H9 (cell line): ENCODE results near the gene PPP2R3A. TPM values are rescaled to one million over a fixed set of nuclear protein-coding genes. Genes with fewer than 3 reads are reported as not detected.

Experiments used
- DNase-seq: peaks from one replicate; pipeline ENCODE4 v3.0.0-alpha.2; 2017
- H2AFZ ChIP-seq: one replicate; pipeline ENCODE4 v1.6.1; 2013; ENCODE audit warnings: mild to moderate bottlenecking, low read length, control low read depth, moderate library complexity
- H2AK5ac ChIP-seq: 2 replicates; pipeline ENCODE4 v1.6.1; 2013; ENCODE audit warnings: low read length, control low read depth, mixed read lengths; ENCODE audit not compliant: insufficient read length
- H2BK120ac ChIP-seq: one replicate; pipeline ENCODE4 v1.6.1; 2013; ENCODE audit warnings: low read depth, mild to moderate bottlenecking, low read length, control low read depth, inconsistent platforms; ENCODE audit not compliant: poor library complexity, severe bottlenecking
- H2BK12ac ChIP-seq: 2 replicates; pipeline ENCODE4 v1.6.1; 2013; ENCODE audit warnings: low read length, control low read depth, mixed read lengths, low read depth; ENCODE audit not compliant: insufficient read length
- H2BK15ac ChIP-seq: 2 replicates; pipeline ENCODE4 v1.6.1; 2013; ENCODE audit warnings: low read depth, low read length, control low read depth
- H2BK20ac ChIP-seq: one replicate; pipeline ENCODE4 v1.6.1; 2013; ENCODE audit warnings: low read depth, mild to moderate bottlenecking, low read length, control low read depth, inconsistent platforms; ENCODE audit not compliant: poor library complexity, severe bottlenecking
- H2BK5ac ChIP-seq: 2 replicates; pipeline ENCODE4 v1.6.1; 2013; ENCODE audit warnings: low read length, control low read depth, mixed read lengths; ENCODE audit not compliant: insufficient read length
- H3K14ac ChIP-seq: 2 replicates; pipeline ENCODE4 v1.6.1; 2013; ENCODE audit warnings: low read length, control low read depth; ENCODE audit not compliant: insufficient read depth
- H3K18ac ChIP-seq: 2 replicates; pipeline ENCODE4 v1.6.1; 2013; ENCODE audit warnings: low read depth, mild to moderate bottlenecking, mixed read lengths, low read length, control low read depth; ENCODE audit not compliant: insufficient read length
- H3K23ac ChIP-seq: 2 replicates; pipeline ENCODE4 v1.6.1; 2013; ENCODE audit warnings: low read length, control low read depth, mixed read lengths, low read depth; ENCODE audit not compliant: insufficient read length
- H3K23me2 ChIP-seq: 2 replicates; pipeline ENCODE4 v1.6.1; 2013; ENCODE audit warnings: low read depth, mild to moderate bottlenecking, mixed read lengths, low read length, control low read depth; ENCODE audit not compliant: insufficient read length, poor library complexity, severe bottlenecking
- H3K27ac ChIP-seq: 2 replicates; pipeline ENCODE4 v1.5.1; 2013; ENCODE audit warnings: low read length, control low read depth, mixed read lengths, low read depth; ENCODE audit not compliant: insufficient read length
- H3K27me3 ChIP-seq: 2 replicates; pipeline ENCODE4 v1.6.1; 2013; ENCODE audit warnings: low read length, control low read depth, inconsistent platforms; ENCODE audit not compliant: insufficient read depth
- H3K4ac ChIP-seq: 2 replicates; pipeline ENCODE4 v1.6.1; 2013; ENCODE audit warnings: low read depth, mild to moderate bottlenecking, control low read depth, inconsistent platforms, low read length, moderate library complexity
- H3K4me1 ChIP-seq: 2 replicates; pipeline ENCODE4 v1.6.1; 2013; ENCODE audit warnings: low read length, control low read depth, inconsistent platforms; ENCODE audit not compliant: insufficient read depth
- H3K4me2 ChIP-seq: 2 replicates; pipeline ENCODE4 v1.6.1; 2013; ENCODE audit warnings: low read length, control low read depth, mixed read lengths; ENCODE audit not compliant: insufficient read length, insufficient read depth
- H3K56ac ChIP-seq: 2 replicates; pipeline ENCODE4 v1.6.1; 2013; ENCODE audit warnings: low read depth, mild to moderate bottlenecking, mixed read lengths, low read length, control low read depth; ENCODE audit not compliant: insufficient read length
- H3K79me1 ChIP-seq: 2 replicates; pipeline ENCODE4 v1.6.1; 2013; ENCODE audit warnings: low read depth, mild to moderate bottlenecking, moderate library complexity, low read length, control low read depth, inconsistent platforms; ENCODE audit not compliant: insufficient read depth, poor library complexity, severe bottlenecking
- H3K79me2 ChIP-seq: 2 replicates; pipeline ENCODE4 v1.6.1; 2013; ENCODE audit warnings: low read length, control low read depth, inconsistent platforms; ENCODE audit not compliant: insufficient read depth
- H3K9ac ChIP-seq: 2 replicates; pipeline ENCODE4 v1.6.1; 2013; ENCODE audit warnings: low read length, control low read depth, mixed read lengths; ENCODE audit not compliant: insufficient read length; ENCODE audit errors: extremely low read depth
- H3K9me3 ChIP-seq: one replicate; pipeline ENCODE4 v1.6.1; 2013; ENCODE audit warnings: low read depth, low read length, inconsistent platforms; ENCODE audit not compliant: control insufficient read depth
- H3T11ph ChIP-seq: one replicate; pipeline ENCODE4 v1.6.1; 2013; ENCODE audit warnings: mild to moderate bottlenecking, low read length, control low read depth, inconsistent platforms
- H4K20me1 ChIP-seq: one replicate; pipeline ENCODE4 v1.6.1; 2013; ENCODE audit not compliant: control insufficient read depth, insufficient read length, insufficient read depth
- H4K5ac ChIP-seq: 2 replicates; pipeline ENCODE4 v1.6.1; 2013; ENCODE audit warnings: low read depth, mild to moderate bottlenecking, mixed read lengths, low read length, control low read depth; ENCODE audit not compliant: insufficient read length
- H4K8ac ChIP-seq: replicated peaks from 2 replicates; pipeline ENCODE4 v1.6.1; 2013; ENCODE audit warnings: low read length, control low read depth, mixed read lengths, low read depth; ENCODE audit not compliant: insufficient read length
- H4K91ac ChIP-seq: 2 replicates; pipeline ENCODE4 v1.6.1; 2013; ENCODE audit warnings: low read depth, mild to moderate bottlenecking, moderate library complexity, mixed read lengths, low read length, control low read depth; ENCODE audit not compliant: insufficient read length
- H3K27ac Mint-ChIP-seq, 3 experiments: 2 replicates in 2 of 3; 3 replicates in 1 of 3; pipeline ENCODE4 v1.8.0; 2020 to 2021; ENCODE audit warnings: mixed read lengths in 3 of 3, mild to moderate bottlenecking in 1 of 3, moderate library complexity in 1 of 3
- H3K27me3 Mint-ChIP-seq: 2 replicates; pipeline ENCODE4 v1.8.0; 2021; ENCODE audit warnings: low read depth, mild to moderate bottlenecking, moderate library complexity, mixed read lengths
- H3K36me3 Mint-ChIP-seq, 3 experiments: 2 replicates in 2 of 3; 3 replicates in 1 of 3; pipeline ENCODE4 v1.8.0; 2020 to 2021; ENCODE audit warnings: low read depth in 3 of 3, mixed read lengths in 3 of 3; ENCODE audit not compliant: insufficient read depth in 1 of 3
- H3K4me1 Mint-ChIP-seq, 2 experiments: 2 replicates each; pipeline ENCODE4 v1.8.0; 2020; ENCODE audit warnings: mixed read lengths in 2 of 2
- H3K4me3 Mint-ChIP-seq, 2 experiments: 2 replicates in 1 of 2; 3 replicates in 1 of 2; pipeline ENCODE4 v1.8.0; 2020 to 2021; ENCODE audit warnings: mild to moderate bottlenecking in 2 of 2, mixed read lengths in 2 of 2, moderate library complexity in 1 of 2
- H3K9me3 Mint-ChIP-seq, 2 experiments: 2 replicates in 1 of 2; 3 replicates in 1 of 2; pipeline ENCODE4 v1.8.0; 2020; ENCODE audit warnings: mild to moderate bottlenecking in 2 of 2, mixed read lengths in 2 of 2, moderate library complexity in 1 of 2
- CTCF ChIP-seq: fragments of 200-600 bp; sonication (generic); conservative IDR thresholded peaks from 3 replicates; pipeline ENCODE4 v1.8.0; 2021; ENCODE audit warnings: antibody characterized with exemption, mild to moderate bottlenecking
- WGBS: extraction: QIAGEN DNeasy Blood & Tissue Kit; methylation state at CpG from one replicate; pipeline ENCODE4 v1.1.7; 2013; ENCODE audit warnings: missing lambda C conversion rate, low lambda C conversion rate, mixed read lengths; ENCODE audit not compliant: insufficient read length; ENCODE audit errors: extremely low coverage; 5-methylcytosine and 5-hydroxymethylcytosine counted together
- total RNA-seq: library from RNA; stranded (reverse); gene quantifications from 2 replicates; pipeline ENCODE4 v1.2.1, GENCODE V29; 2021

Gene PPP2R3A
- total RNA-seq, 1 experiment from 2014 or later: 12.4 TPM

GRCh38 chr3:135966271-135966961 is 888 bp downstream of the PPP2R3A start:
- no peak for TF ChIP-seq CTCF
- Histone ChIP-seq H3K4me2 (peak overlapping the region; percentile 68), H3K79me1 (no peaks in the 10 kb centered on the region), H2BK120ac (peak overlapping the region; percentile 61), H3K9ac (peak overlapping the region; percentile 63), H3K14ac (peak overlapping the region; percentile 21; the same call in 1 of the 2 replicates), H3K4ac (no peak overlapping the region), H3K23me2 (peaks cover 4% of the 10 kb centered on the region), H2BK12ac (no peak overlapping the region), H2BK20ac (no peak overlapping the region), H3K79me2 (peaks cover 3% of the 10 kb centered on the region; the same call in 1 of the 2 replicates), H3T11ph (no peak overlapping the region), H2AK5ac (no peak overlapping the region), H2BK5ac (no peak overlapping the region), H2AFZ (no peak overlapping the region), H4K8ac (no peak overlapping the region), H3K9me3 (no peaks in the 10 kb centered on the region), H3K23ac (no peak overlapping the region), H4K5ac (no peak overlapping the region), H2BK15ac (no peak overlapping the region), H3K27me3 (no peaks in the 10 kb centered on the region), H4K20me1 (no peaks in the 10 kb centered on the region), H3K18ac (peak overlapping the region; percentile 23), H3K27ac (no peak overlapping the region), H4K91ac (no peak overlapping the region), H3K4me1 (peaks cover 9% of the 10 kb centered on the region), H3K56ac (no peak overlapping the region)
- Mint-ChIP-seq H3K27ac (peak overlapping the region; percentile 78 to 94 (median 85)), H3K9me3 (peaks cover 0 to 2% of the 10 kb centered on the region in 2 experiments; a peak in 1 of 5 replicates), H3K27me3 (no peaks in the 10 kb centered on the region; the same call in 1 of the 2 replicates), H3K4me3 (peak overlapping the region; percentile 74 to 89), H3K36me3 (peaks cover 6 to 17% (median 9%) of the 10 kb centered on the region in 3 experiments), H3K4me1 (peaks cover 45 to 50% of the 10 kb centered on the region in 2 experiments)
- no peak for DNase-seq
- WGBS: no CpG with 5 or more reads among the region's 38 CpGs
